ENCODE results near the gene TUBG2.

DNA sequence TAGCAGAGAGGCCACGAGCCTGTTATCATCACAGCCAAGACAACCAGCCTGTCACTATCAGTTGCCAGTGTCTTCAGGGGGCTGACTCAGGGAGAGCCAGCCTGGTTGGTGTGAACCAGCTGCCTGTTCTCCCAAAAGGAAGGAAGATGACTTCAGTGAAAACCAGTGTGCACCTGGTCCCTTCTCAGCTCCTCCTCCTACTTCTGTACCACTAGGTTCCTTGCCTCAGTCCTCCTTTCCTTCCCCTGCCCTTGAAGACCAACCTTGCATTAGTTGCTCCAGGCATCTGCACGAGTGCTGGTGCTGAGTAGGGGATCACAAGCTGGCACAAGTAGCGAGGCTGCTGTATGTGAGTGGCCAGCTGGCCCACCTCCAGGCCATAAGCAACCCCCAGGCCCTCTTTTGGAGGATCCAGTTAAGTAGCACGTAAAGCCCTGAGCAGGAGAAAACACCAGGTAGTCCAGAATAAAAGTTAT is 41.1 kb upstream of the TUBG2 start:
- TF ChIP-seq YY1 (IDR thresholded peaks at IDR 0.05; ENCODE audit: extremely low read depth, insufficient replicate concordance, low read depth, low read length) (no peak), CTCF (IDR thresholded peaks at IDR 0.05 in 2 of 3, conservative IDR thresholded peaks at IDR 0.05 in 1 of 3; ENCODE audit: borderline replicate concordance in 1 of 3, insufficient read depth in 1 of 3, low read depth in 2 of 3, low read length in 2 of 3) (no peak), REST (IDR thresholded peaks at IDR 0.05; ENCODE audit: low read depth) (no peak), POLR2AphosphoS5 (IDR thresholded peaks at IDR 0.05; ENCODE audit: low read depth, low read length) (no peak)
